GM12878 (cell line): Measurements from ENCODE around the gene NBEA. TPM values are rescaled to one million over a fixed set of nuclear protein-coding genes. Genes with fewer than 3 reads are reported as not detected.

Experiments
- ATAC-seq: fragments of 200-7000 bp; cut with Tn5 transposase; 3 replicates; pipeline ENCODE4 v1.9.1; 2020; ENCODE audit warnings: mild to moderate bottlenecking, moderate library complexity
- BruUV-seq: library from RNA; stranded (reverse); fragments of 400-500 nt; replicated peaks from 2 replicates; lab custom pipeline; 2021; lab: Mats Ljungman, UMichigan
- CTCF ChIA-PET: fragments of 300-600 bp; sonication (Branson Sonifier 250); formaldehyde crosslinking; extraction: SDS; loops from one replicate; lab custom pipeline; 2021; ENCODE audit warnings: inconsistent platforms; lab: Yijun Ruan, JAX
- POLR2A ChIA-PET: fragments of 350-600 bp; formaldehyde crosslinking; extraction: SDS; loops from one replicate; lab custom pipeline; 2021; ENCODE audit warnings: inconsistent platforms; lab: Charles Lee
- RAD21 ChIA-PET: fragments of 300-600 bp; sonication (Branson Sonifier 250); formaldehyde crosslinking; loops from one replicate; lab custom pipeline; 2023; ENCODE audit warnings: antibody characterized with exemption; ENCODE audit not compliant: unreplicated experiment; lab: Charles Lee
- SMC1A ChIA-PET: fragments of 300-600 bp; sonication (Branson Sonifier 250); formaldehyde crosslinking; loops from one replicate; lab custom pipeline; 2023; ENCODE audit not compliant: unreplicated experiment, uncharacterized antibody; lab: Charles Lee
- DNase-seq: peaks from one replicate; pipeline ENCODE4 v3.0.0-alpha.2; 2011; ENCODE audit warnings: low read depth, low spot score
- FAIRE-seq: peaks from 3 replicates; lab custom pipeline; 2011; peaks lifted over from hg19 to GRCh38; lab: Jason Lieb, UNC
- H2AFZ ChIP-seq: 2 replicates; pipeline ENCODE4 v1.6.0; 2011; ENCODE audit warnings: low read depth, low read length, control low read depth; ENCODE audit not compliant: control insufficient read depth
- H3K27ac ChIP-seq: 2 replicates; pipeline ENCODE4 v1.5.1; 2011; ENCODE audit warnings: control low read depth; ENCODE audit not compliant: control insufficient read depth, insufficient read depth
- H3K27me3 ChIP-seq, 2 experiments: replicated peaks in 1 of 2; 2 replicates each; pipeline versions ENCODE4 v1.6.0 to v1.6.1; 2011; ENCODE audit warnings: low read length in 1 of 2; ENCODE audit not compliant: control insufficient read depth in 2 of 2, insufficient read depth in 2 of 2
- H3K36me3 ChIP-seq, 2 experiments: 2 replicates each; pipeline ENCODE4 v1.5.1; 2011; ENCODE audit warnings: low read length in 1 of 2; ENCODE audit not compliant: control insufficient read depth in 2 of 2, insufficient read depth in 2 of 2
- H3K4me1 ChIP-seq: 2 replicates; pipeline ENCODE4 v1.6.1; 2011; ENCODE audit warnings: mild to moderate bottlenecking, low read length, moderate library complexity, mixed read lengths; ENCODE audit not compliant: control insufficient read depth, insufficient read depth
- H3K4me2 ChIP-seq: 2 replicates; pipeline ENCODE4 v1.6.0; 2011; ENCODE audit warnings: control low read depth; ENCODE audit not compliant: control insufficient read depth, insufficient read depth
- H3K4me3 ChIP-seq: fragments of 200-600 bp; sonication (generic); 2 replicates; pipeline ENCODE4 v1.5.1; 2016
- H3K79me2 ChIP-seq: 2 replicates; pipeline ENCODE4 v1.6.0; 2011; ENCODE audit warnings: low read length; ENCODE audit not compliant: control insufficient read depth, insufficient read depth
- H3K9ac ChIP-seq: 2 replicates; pipeline ENCODE4 v1.8.0; 2011; ENCODE audit warnings: low read length, control low read depth, mixed read lengths; ENCODE audit not compliant: control insufficient read depth, insufficient read depth
- H3K9me3 ChIP-seq: replicated peaks from 3 replicates; pipeline ENCODE4 v1.5.1; 2011; ENCODE audit warnings: mild to moderate bottlenecking, low read length; ENCODE audit not compliant: control insufficient read depth, insufficient read depth
- H4K20me1 ChIP-seq: 2 replicates; pipeline ENCODE4 v1.6.0; 2011; ENCODE audit not compliant: control insufficient read depth, insufficient read depth
- BACH1 ChIP-seq: fragments of 450-650 bp; IDR thresholded peaks from 2 replicates; pipeline ENCODE4 v1.6.1; 2017; ENCODE audit warnings: mild to moderate bottlenecking, borderline replicate concordance
- EED ChIP-seq: sonication (generic); IDR thresholded peaks from 2 replicates; pipeline ENCODE4 v1.6.1; 2016; ENCODE audit warnings: antibody characterized with exemption, low read depth
- JUND ChIP-seq: IDR thresholded peaks from 2 replicates; pipeline ENCODE4 v1.6.1; 2012; ENCODE audit warnings: low read depth, mild to moderate bottlenecking, low read length, improper control_type of control experiment, moderate library complexity
- MEF2A ChIP-seq: IDR thresholded peaks from 2 replicates; pipeline ENCODE4 v1.6.1; 2011; ENCODE audit warnings: low read depth, mild to moderate bottlenecking, low read length, moderate library complexity; ENCODE audit not compliant: insufficient read depth
- MXI1 ChIP-seq: fragments of 150-350 bp; IDR thresholded peaks from 2 replicates; pipeline ENCODE4 v1.6.1; 2011; ENCODE audit warnings: low read depth, mild to moderate bottlenecking, inconsistent platforms, low read length, improper control_type of control experiment
- NBN ChIP-seq: fragments of 450-650 bp; IDR thresholded peaks from 2 replicates; pipeline ENCODE4 v1.6.1; 2016
- NFXL1 ChIP-seq: fragments of 450-650 bp; IDR thresholded peaks from 2 replicates; pipeline ENCODE4 v1.6.1; 2017; ENCODE audit warnings: antibody characterized with exemption, mild to moderate bottlenecking, borderline replicate concordance
- NR2C2 ChIP-seq: IDR thresholded peaks from 2 replicates; pipeline ENCODE4 v1.6.1; 2011; ENCODE audit warnings: borderline replicate concordance, low read depth; ENCODE audit not compliant: control insufficient read depth, insufficient read length
- SMARCA5 ChIP-seq: fragments of 450-650 bp; IDR thresholded peaks from 2 replicates; pipeline ENCODE4 v1.6.1; 2017; ENCODE audit warnings: mild to moderate bottlenecking
- SUZ12 ChIP-seq: fragments of 200-600 bp; sonication (generic); IDR thresholded peaks from one replicate; pipeline ENCODE4 v1.6.1; 2018; ENCODE audit warnings: antibody characterized with exemption, mild to moderate bottlenecking; ENCODE audit not compliant: unreplicated experiment
- TCF3 ChIP-seq: IDR thresholded peaks from 2 replicates; pipeline ENCODE4 v1.6.1; 2012; ENCODE audit warnings: low read depth, mild to moderate bottlenecking, low read length, borderline replicate concordance; ENCODE audit not compliant: insufficient read depth
- TCF7 ChIP-seq: IDR thresholded peaks from 2 replicates; pipeline ENCODE4 v1.6.1; 2014; ENCODE audit warnings: antibody characterized with exemption, borderline replicate concordance
- YY1 ChIP-seq: IDR thresholded peaks from 2 replicates; pipeline ENCODE4 v1.6.1; 2011; ENCODE audit warnings: low read depth, mild to moderate bottlenecking, low read length
- ZNF207 ChIP-seq: fragments of 450-650 bp; IDR thresholded peaks from 2 replicates; pipeline ENCODE4 v1.6.1; 2014; ENCODE audit warnings: antibody characterized with exemption, mild to moderate bottlenecking, borderline replicate concordance
- ZZZ3 ChIP-seq: IDR thresholded peaks from 2 replicates; pipeline ENCODE4 v1.6.1; 2011; ENCODE audit warnings: low read depth; ENCODE audit not compliant: control insufficient read depth, insufficient read length
- WGBS: methylation state at CpG from one replicate; pipeline ENCODE4 v1.1.6; 2016; ENCODE audit warnings: low lambda C conversion rate; ENCODE audit not compliant: insufficient replicate concordance, insufficient coverage; ENCODE audit errors: missing lambda C conversion rate; 5-methylcytosine and 5-hydroxymethylcytosine counted together
- in situ Hi-C: fragments of 300-500 bp; cut with MboI; formaldehyde crosslinking; loops from 9 replicates; pipeline ENCODE4 v1.14.3; 2018; ENCODE audit warnings: mixed read lengths
- intact Hi-C: fragments of 100-400 bp; cut with micrococcal nuclease; formaldehyde crosslinking; loops from one replicate; pipeline ENCODE4 v1.14.2; 2022; ENCODE audit not compliant: unreplicated experiment
- polyA plus RNA-seq, 11 experiments: library from polyadenylated mRNA; depleted of rRNA in 4 of 11; unstranded in 6 of 11; stranded (reverse) in 5 of 11; fragments of >200 nt; fragmentation: Nextera tagmentation in 4 of 11; fragmentation: Illumina TruSeq in 1 of 11; extraction: Ambion mirVana in 4 of 11; extraction: Trizol in 1 of 11; gene quantifications; 1 replicate in 1 of 11; 2 replicates in 10 of 11; pipeline versions ENCODE4 v1.2.1 to v1.2.3, GENCODE V29; 2011 to 2016; ENCODE audit warnings: inconsistent platforms in 2 of 11, missing spikeins in 2 of 11, low read depth in 1 of 11
- total RNA-seq, 4 experiments: library from RNA; depleted of rRNA in 3 of 4; stranded (reverse); fragments of >200 nt in 3 of 4; fragmentation: Illumina TruSeq in 1 of 4; extraction: Trizol in 1 of 4; gene quantifications; 2 replicates each; pipeline versions ENCODE4 v1.2.1 to v1.2.3, GENCODE V29; 2013 to 2021
- TF ChIP-seq, protein P1 (sequence below): IDR thresholded peaks from 2 replicates; pipeline ENCODE4 v1.6.1; 2011; ENCODE audit warnings: mild to moderate bottlenecking, low read depth, low read length, moderate library complexity; ENCODE audit not compliant: insufficient replicate concordance
- TF ChIP-seq, protein P2 (sequence below): IDR thresholded peaks from 2 replicates; pipeline ENCODE4 v1.6.1; 2012; ENCODE audit warnings: low read depth, low read length, improper control_type of control experiment

Gene NBEA
- total and polyA plus RNA-seq, 10 of the 15 experiments (the other 5 are each of a cell fraction or from before 2014, with no cell fraction given) = 0.23 to 3.6 (median 0.55) TPM

DNA sequence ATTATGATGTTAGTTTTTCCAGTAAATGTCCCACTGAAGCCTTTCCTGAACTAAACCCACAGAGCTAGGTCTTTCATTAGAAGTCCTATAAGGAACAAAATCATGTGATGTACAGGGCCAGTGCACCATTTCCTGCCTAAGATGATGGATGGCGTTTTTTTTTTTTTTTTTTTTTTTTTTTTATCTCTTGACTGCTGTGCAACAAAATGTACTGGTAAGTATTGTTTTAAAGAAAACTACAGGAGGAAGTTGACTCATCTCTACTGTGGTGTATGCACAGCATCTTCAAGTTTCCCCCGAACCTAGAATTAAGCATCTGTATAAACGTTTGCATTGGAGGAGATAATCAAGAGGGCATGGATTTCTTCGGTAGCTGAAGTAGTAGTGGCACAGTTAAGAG is 197.5 kb downstream of the NBEA start:
- no TSS peak for BruUV-seq
- no peaks in the 10 kb centered on the region for H3K79me2 ChIP-seq
- H3K36me3 ChIP-seq = no peaks in the 10 kb centered on the region
- SMC1A ChIA-PET = interaction anchor here (0.5 to 1.1 kb wide), 3 partner anchors 9 to 127 kb away, joined by 3 read pairs; no protein-coding TSS in a partner anchor
- RAD21 ChIA-PET = no interaction called here
- DNase-seq (no peak), FAIRE-seq (peak; percentile 31), ATAC-seq (peak; percentile 40)
- CTCF ChIA-PET = interaction anchor here (1.0 to 1.2 kb wide), 2 partner anchors 21 to 1339 kb away, joined by 3 read pairs; no protein-coding TSS in a partner anchor
- intact Hi-C loops = no loop called here
- no peak overlapping the region for H3K9ac ChIP-seq
- in situ Hi-C loops = no loop called here
- no peaks in the 10 kb centered on the region for H3K27me3 ChIP-seq
- H3K4me3 ChIP-seq = no peak overlapping the region
- POLR2A ChIA-PET = no interaction called here
- no peaks in the 10 kb centered on the region for H4K20me1 ChIP-seq
- H3K27ac ChIP-seq = no peak overlapping the region
- H3K4me2 ChIP-seq = no peak overlapping the region
- no peaks in the 10 kb centered on the region for H3K9me3 ChIP-seq
- no peak overlapping the region for H2AFZ ChIP-seq
- H3K4me1 ChIP-seq = no peaks in the 10 kb centered on the region
- WGBS = 9% methylated on average over 4 of the region's 4 CpGs
- TF ChIP-seq MEF2A = no peak
- TF ChIP-seq MXI1 = no peak
- TF ChIP-seq, protein P1, sequence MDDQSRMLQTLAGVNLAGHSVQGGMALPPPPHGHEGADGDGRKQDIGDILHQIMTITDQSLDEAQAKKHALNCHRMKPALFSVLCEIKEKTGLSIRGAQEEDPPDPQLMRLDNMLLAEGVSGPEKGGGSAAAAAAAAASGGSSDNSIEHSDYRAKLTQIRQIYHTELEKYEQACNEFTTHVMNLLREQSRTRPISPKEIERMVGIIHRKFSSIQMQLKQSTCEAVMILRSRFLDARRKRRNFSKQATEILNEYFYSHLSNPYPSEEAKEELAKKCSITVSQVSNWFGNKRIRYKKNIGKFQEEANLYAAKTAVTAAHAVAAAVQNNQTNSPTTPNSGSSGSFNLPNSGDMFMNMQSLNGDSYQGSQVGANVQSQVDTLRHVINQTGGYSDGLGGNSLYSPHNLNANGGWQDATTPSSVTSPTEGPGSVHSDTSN = no peak

DNA sequence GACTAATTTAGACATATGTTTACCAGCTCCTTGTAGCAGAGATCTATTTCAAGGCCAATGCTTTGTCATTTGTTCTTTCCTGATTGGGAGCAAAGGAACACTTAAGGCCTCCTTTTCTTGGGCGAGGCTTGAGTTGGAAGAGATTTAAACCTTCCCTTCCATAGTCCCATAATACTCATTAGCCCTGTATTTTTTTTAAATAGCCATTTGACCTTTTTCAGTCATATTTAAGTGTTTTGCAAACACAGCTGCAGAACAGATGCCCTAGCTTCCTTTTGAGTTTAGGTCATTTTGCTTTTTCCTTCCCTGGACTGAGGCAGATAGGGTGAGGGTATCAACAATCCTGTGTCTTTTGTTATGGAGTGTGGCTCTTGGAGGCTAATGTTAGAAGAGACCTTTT is 198.3 kb downstream of the NBEA start:
- WGBS = 53% methylated on average over 1 of the region's 1 CpG
- no TSS peak for BruUV-seq
- in situ Hi-C loops = no loop called here

More for the DNA sequence above, 198.3 kb downstream of the NBEA start:
- H3K4me3 ChIP-seq = no peak overlapping the region
- intact Hi-C loops = no loop called here
- ChIA-PET CTCF (interaction anchor here (1.0 to 3.0 kb wide), 3 partner anchors 20 to 1339 kb away, joined by 3 to 7 read pairs (median 3); no protein-coding TSS in a partner anchor), RAD21 (no interaction called here), SMC1A (interaction anchor here (0.5 to 1.1 kb wide), 3 partner anchors 9 to 1340 kb away, joined by 3 read pairs; no protein-coding TSS in a partner anchor), POLR2A (no interaction called here)
- no peak overlapping the region for H3K4me2 ChIP-seq
- no peak for ATAC-seq
- H2AFZ ChIP-seq = no peak overlapping the region
- no peaks in the 10 kb centered on the region for H3K79me2 ChIP-seq
- H3K36me3 ChIP-seq = no peaks in the 10 kb centered on the region
- no peak for FAIRE-seq
- no peaks in the 10 kb centered on the region for H3K4me1 ChIP-seq
- H3K9ac ChIP-seq = no peak overlapping the region
- H3K27ac ChIP-seq = no peak overlapping the region
- no peaks in the 10 kb centered on the region for H3K9me3 ChIP-seq
- no peaks in the 10 kb centered on the region for H4K20me1 ChIP-seq
- TF ChIP-seq JUND (no peak), SUZ12 (no peak), TCF7 (no peak), NBN (no peak), BACH1 (no peak), NR2C2 (no peak), TCF3 (no peak), ZZZ3 (no peak), YY1 (no peak), NFXL1 (no peak), ZNF207 (no peak), EED (no peak), SMARCA5 (no peak)
- TF ChIP-seq, protein P2, sequence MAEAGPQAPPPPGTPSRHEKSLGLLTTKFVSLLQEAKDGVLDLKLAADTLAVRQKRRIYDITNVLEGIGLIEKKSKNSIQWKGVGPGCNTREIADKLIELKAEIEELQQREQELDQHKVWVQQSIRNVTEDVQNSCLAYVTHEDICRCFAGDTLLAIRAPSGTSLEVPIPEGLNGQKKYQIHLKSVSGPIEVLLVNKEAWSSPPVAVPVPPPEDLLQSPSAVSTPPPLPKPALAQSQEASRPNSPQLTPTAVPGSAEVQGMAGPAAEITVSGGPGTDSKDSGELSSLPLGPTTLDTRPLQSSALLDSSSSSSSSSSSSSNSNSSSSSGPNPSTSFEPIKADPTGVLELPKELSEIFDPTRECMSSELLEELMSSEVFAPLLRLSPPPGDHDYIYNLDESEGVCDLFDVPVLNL = no peak
- DNase-seq = no peak
- H3K27me3 ChIP-seq = no peaks in the 10 kb centered on the region
